Skeletal muscle cell (primary cell): ENCODE results near the gene OPCML.
A peak's percentile ranks its signal among the peaks of the same experiment; 100 is the strongest.

ENCODE experiments used
- DNase-seq: peaks from one replicate; pipeline ENCODE4 v3.0.0-alpha.2; 2010; ENCODE audit warnings: low read depth
- H3K4me3 ChIP-seq: 2 replicates; pipeline ENCODE4 v1.5.1; 2011; ENCODE audit warnings: low read depth, mild to moderate bottlenecking, control low read depth, low read length, moderate library complexity

The OPCML gene

DNA sequence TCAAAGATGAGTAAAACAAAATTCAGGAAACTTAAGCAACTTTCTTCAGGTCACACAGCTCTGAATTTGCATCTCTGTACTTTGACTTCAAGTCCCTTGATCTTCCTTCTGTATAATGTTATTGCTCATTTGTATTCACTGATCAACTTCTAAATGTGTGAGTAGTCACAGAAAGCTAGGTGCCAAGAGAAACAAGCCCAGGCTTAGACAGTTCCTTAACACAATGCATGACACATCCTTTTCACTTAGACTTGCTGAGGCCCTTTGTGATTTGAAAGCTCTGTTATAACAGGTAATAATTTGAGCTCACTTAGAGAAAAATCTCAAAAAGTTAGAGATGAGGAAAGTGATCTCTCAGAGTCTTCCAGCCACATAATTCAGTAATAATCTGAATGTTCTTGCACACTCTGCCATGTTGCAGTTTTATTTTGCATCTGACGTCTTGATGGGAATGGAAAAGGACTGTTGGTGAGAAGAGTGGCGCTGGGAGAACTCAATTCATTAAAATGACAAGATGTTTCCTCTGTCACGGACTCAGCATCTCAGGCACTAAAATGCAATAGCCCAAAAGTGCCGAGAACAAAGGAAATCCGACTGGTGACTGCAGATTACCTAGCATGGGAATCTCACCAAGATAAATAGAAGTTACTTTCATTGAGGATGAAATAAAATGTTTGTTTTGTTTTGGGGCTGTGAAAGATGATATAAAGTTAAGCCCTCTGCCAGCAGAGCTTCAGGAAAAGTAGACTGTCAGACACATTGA lies 665.3 kb downstream of the OPCML start:
- no peak for DNase-seq
- H3K4me3 ChIP-seq = no peak overlapping the region

DNA sequence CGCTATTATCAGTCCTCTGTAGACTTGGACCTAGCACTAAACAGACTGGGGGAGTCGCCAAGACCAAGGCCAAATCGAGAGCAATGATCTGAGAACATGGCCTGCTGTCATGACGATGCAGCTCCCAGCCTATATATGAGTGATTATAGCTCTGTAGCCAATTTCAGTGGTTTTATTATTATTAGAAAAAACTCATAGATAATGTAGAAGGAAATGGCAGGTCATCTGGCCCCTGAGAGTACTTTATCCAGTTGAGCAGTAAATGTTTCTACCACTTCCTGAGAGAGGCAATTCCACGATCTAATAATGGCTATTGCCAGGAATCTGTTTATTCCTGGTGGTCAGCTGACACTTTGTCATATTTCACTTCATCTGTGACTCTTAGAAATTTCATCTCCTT lies 666.7 kb downstream of the OPCML start:
- H3K4me3 ChIP-seq = no peak overlapping the region
- no peak for DNase-seq

DNA sequence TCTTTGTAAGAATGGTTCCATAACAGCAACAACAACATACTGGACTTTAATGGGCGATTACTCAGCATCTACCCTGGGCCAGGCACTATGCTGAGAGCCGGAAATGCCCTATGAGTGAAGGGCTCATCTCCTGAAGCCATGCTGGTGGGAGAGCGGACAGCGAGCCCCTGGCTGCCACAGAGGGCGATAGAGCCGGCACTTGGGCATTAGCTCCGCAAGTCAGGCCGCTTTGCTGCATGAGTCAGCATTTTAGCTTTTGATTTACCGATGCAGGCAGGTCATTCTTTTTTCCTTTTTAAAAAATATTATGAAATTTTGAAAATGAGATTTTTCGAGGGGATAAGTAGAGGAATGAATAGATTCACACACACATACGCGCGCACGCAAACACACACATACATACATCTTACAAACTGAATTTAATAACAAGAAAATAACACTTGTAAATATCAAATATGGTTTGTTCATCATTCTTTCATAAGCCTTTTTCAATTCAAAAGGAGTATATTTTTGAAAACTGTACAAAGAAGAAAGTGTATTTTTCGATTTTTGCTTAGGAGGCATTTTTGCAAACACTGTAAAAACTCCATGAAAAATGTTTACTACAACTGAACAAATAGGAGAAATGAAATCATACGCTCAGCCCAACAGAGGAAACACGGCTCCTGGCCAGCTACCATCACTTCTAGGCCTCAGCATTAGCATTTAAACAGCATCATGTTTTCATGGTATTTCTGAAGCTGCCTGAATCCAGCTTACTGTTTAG lies 667.3 kb downstream of the OPCML start:
- DNase-seq = no peak
- no peak overlapping the region for H3K4me3 ChIP-seq

DNA sequence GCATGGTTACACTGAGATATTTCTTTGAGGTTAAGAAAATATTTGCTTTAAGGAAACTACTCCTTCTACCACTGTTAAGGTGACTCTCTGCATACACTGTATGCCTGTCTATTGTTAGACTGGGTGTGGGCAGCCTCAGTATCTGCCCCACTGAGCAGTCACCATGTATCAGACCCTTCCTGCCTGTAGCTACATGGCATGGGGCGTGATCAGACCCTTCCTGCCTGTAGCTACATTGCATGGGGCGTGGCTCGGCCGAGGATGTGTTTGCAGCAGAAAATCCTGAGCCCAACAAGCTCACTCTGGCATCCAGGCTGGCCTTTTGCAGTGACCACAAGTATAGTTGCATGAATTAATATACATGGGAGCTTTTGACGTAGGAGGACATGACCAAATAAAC lies 669.4 kb downstream of the OPCML start:
- no peak overlapping the region for H3K4me3 ChIP-seq
- DNase-seq = no peak

DNA sequence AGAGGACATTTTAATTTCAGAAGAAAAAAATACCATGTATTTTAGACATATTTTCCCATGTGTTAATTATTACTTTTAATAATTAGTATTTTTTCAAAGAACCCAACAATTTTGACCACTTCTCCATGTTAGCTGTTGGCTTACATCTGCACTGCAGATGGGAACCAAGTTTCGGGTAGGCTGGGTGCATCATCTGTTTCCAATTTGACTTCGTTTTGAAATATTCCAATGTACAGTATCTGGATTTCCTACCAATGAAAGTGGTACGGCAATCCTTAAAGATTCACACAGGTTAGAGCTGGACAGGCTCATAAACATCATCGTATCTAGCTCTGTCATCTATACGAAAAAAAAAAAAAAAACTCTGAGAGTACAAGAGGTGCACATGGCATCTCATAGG lies 670.2 kb downstream of the OPCML start:
- H3K4me3 ChIP-seq = no peak overlapping the region
- no peak for DNase-seq

DNA sequence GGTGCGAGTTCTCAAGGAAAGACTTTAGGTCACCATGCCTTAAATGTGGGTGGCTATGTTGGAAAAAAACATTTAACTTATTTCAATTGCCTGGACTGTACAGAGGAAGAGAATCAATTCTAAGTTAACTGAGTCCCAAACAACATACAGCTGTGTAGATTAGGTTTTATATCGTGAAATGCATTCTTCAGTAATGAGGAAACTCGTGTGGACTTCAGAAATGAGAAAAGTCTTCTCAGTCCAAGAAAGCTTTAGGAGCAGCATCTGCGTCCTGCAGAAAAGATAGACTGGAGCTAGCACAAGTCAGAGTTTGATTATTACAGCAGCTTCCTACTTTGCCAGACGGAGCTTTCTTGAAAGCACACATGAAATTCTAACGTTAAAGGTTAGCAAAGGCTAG lies 673.0 kb downstream of the OPCML start:
- H3K4me3 ChIP-seq = no peak overlapping the region
- DNase-seq = no peak

DNA sequence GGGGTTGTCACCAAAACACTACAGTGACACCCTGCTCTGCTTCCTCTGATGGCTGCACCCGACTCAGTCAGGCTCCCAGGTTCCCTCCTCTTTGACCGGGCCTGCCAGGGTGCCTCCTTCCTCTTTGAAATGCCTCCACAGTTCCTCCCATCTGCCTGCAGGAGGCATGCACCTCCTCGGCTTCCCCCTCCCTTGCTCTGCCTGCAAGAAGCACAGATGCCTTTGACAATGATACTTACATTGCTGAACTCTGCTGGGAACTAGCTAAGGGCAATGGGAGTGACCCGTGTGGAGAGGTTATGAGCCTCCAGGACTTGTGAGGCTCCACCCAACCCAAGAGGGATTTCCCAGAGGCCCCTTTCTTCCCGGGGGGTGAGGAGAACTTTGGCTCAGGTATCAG lies 674.1 kb downstream of the OPCML start:
- H3K4me3 ChIP-seq = no peak overlapping the region
- DNase-seq = peak; percentile 21

DNA sequence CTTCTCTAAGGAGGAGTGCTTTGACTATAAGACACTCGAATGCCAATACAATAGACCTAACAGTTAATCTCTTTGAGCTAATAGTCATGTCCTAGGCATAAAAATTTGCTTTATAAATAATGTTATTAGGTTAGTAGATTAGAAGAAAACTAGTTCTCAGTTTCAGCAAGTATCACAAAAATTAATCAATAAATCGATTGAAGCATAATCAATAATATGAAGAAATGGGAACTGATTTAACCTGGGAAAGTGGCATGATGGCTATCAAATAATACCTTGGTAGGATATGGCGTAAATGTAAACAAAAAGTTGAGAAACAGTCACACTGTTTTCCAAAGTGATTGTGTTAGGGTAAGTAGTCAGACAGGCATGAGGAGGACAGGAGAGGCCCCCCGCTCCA lies 676.3 kb downstream of the OPCML start:
- H3K4me3 ChIP-seq = no peak overlapping the region
- no peak for DNase-seq

DNA sequence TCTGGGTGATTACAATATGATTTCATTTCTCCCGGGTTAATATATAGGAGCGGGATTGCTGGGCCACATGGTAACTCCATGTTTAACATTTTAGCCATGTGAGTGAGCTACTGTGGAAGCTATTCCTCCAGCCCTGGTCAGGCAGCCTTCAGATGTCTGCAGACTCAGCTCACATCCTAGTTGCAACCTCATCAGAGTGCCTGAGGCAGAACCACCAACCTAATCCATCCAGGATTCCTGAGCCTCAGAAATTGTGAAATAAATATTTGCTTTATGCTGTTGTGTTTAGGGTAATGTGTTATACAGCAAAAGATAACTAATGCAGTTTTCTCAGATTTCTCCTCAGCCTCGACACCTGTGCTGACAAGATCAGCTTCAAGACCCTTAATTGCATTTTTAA lies 676.8 kb downstream of the OPCML start:
- no peak overlapping the region for H3K4me3 ChIP-seq
- no peak for DNase-seq

DNA sequence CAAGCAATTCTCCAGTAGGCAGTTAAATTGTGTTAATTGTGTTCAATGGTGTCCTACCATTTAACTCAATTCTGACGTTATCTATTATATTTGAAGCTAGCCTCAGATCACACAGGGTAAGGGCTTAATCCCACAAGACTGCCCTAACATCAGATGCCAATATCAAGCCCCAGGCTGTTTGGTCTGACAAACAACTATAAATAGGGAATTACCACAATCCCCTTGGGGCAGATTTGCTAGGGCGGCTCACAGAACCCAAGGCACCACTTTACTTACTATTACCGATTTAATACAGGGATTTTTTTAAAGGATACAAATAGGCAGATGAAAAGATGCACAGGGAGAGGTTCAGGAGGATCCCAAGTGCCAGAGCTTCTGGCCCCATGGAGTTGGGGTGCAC lies 678.4 kb downstream of the OPCML start:
- no peak for DNase-seq

DNA sequence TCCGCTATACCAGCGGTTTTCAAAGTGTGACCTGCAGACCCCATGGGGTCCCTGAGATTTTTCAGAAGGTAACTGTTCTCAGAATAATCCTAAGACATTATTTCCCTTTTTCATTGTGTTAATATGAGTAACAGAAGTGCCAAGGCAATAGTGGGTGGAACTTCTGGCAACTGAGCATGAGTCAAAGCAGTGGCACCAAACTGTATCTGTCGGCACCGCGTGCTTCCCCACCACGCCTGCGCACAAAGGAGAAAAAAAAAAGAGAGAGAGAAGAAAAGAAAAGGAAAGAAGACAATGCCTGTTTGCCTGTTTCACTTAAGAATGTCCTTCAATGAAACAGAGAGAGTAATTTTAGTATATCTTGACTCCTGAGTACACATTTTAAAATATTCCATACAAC lies 679.9 kb downstream of the OPCML start:
- DNase-seq = no peak
- no peak overlapping the region for H3K4me3 ChIP-seq

More for the DNA sequence above, 678.4 kb downstream of the OPCML start:
- no peak overlapping the region for H3K4me3 ChIP-seq

DNA sequence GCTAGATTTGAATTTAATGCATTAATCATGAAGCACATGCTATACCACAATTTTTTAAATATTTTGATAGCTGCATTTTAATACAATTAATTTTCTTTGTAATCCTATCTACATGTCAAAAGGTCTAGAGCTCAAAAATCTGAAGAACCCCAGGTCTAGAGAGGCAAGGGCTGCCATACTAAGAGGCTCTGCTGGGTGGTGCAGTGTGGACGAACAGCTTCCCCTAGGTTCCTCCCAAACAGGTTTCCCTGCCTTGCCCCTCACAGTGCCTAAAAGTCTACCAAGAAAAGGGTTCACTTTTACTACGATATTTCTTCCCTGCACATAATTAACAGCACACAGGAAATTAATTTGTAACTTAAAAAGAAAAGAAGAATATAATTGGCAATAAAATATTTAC lies 681.1 kb downstream of the OPCML start:
- DNase-seq = no peak

DNA sequence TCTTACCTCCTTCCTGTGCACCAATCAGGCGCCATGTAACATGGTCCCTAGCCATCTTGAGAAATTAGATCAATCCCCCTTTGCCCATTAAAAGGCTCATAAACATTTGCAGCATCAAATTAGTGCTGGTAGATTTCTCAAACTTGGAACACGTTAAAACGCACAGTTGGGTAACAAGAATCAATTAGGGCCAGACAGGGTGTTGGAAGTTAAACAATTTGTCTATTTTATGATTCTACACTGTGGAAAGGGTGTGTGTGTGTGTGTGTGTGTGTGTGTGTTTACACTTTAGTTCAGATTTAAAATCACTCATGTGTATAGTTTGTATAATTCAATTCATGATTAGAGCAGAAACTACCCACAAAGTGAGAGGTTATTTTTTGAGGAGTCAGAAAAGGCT lies 682.0 kb downstream of the OPCML start:
- DNase-seq = no peak
- H3K4me3 ChIP-seq = no peak overlapping the region

More for the DNA sequence above, 681.1 kb downstream of the OPCML start:
- no peak overlapping the region for H3K4me3 ChIP-seq

DNA sequence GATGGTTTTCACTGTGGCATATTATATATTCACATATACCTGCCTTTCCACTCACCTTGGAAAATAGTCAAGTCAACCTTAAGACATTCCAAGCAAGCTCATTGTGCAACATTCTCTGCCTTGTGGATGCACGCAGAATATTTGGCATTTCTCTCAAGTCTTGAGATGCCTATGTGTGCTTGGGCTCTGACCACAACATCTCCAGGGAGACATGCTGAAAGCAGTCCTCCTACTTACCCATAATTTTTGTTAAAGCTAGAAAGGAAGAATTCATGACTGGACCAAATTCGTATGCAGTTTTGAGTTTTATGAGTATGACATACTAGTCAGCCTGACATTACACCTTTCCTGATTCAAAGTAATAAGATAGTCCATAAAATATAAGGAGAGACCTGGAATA lies 684.0 kb downstream of the OPCML start:
- peak; percentile 56 for DNase-seq
- H3K4me3 ChIP-seq = no peak overlapping the region

DNA sequence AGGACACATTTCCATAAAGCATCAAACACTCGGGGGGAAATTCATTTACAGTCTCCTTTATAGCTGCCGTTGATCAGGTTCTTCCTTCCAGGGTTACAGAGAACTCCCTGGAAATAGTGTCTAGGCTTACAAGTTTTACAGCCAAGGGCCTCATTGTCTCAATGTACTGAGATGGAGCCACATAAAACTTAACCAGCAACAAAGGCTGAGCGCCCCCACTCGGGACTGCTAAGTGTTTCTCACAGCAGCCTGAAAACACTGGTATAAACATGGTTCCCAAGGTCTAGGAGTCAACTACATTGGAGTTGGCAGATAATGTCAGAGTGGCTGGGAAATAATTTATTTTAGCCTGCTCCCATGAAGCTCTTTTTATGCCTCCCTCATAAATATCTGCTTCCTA lies 686.2 kb downstream of the OPCML start:
- no peak for DNase-seq
- no peak overlapping the region for H3K4me3 ChIP-seq

DNA sequence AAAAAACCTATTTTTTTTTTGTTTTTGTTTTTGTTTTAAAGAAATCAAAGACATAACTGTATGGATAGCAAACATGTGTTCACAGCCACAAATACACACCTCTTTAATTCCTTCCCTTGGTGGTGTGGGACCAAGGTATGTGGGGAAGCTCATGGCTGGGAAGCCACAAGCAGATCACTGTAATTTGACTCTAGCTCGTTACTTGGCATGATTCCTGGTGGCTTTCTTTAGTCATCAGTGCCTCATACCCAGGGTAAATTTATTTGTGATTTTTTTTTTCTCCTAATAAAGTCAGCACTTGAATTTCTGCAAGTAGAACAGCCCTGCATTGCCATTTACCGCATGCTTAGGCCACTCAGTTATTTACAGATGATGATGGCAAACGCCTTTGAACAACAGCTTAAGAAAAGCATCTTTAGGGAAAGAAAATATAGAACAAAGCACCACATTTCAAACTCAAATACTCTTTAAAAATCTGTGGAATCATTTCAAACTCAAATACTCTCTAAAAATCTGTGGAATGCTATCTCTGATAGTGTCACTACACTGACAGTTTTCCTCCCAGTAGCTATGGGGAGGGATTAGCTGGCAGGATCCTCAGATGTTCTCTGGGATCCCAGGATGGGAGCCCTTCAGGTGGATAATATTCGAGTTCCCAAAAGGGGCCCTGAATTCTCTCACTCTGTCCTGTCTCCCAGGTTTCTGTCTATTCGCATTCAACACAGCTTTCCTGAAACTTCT lies 687.2 kb downstream of the OPCML start:
- DNase-seq = peak; percentile 85
- no peak overlapping the region for H3K4me3 ChIP-seq

DNA sequence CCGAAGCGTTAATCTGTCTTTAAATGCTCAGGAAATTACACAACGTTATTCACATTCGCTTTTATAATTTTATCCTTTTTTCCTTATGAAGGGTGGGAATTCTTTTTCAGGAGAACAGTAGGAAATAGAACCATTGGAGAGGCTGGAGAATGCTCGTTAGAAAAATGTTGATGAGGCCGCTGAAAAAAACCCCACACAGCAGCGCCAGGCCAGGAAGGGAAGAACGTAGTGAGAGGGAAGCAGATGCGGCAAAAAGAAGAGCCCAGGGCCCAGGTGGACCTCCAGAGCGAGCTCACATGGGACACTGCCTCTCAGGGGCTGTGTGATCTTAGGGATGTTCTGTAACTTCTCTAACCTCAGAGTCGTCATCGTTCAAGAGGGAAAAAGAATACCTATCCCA lies 691.6 kb downstream of the OPCML start:
- DNase-seq = no peak

DNA sequence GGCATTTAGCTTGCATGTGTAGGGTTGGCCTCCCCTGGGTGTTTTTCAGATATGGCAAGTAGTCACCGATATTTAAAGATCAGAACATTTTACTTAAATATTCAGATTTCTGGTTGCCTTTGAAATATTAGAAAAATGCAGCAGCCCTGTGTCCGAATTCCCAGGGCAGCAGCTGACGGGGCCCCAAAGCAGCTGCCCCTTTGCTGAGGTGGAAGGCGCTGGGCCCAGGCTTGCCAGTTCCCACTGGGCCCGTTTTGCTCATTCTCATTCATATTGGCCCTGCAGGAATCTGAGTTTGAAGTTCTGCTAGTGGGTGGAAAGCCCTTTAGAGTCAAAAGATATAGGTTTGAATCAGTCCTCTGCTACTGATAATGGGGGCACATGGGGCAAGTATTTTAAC lies 692.1 kb downstream of the OPCML start:
- no peak overlapping the region for H3K4me3 ChIP-seq
- no peak for DNase-seq

More for the DNA sequence above, 691.6 kb downstream of the OPCML start:
- no peak overlapping the region for H3K4me3 ChIP-seq

DNA sequence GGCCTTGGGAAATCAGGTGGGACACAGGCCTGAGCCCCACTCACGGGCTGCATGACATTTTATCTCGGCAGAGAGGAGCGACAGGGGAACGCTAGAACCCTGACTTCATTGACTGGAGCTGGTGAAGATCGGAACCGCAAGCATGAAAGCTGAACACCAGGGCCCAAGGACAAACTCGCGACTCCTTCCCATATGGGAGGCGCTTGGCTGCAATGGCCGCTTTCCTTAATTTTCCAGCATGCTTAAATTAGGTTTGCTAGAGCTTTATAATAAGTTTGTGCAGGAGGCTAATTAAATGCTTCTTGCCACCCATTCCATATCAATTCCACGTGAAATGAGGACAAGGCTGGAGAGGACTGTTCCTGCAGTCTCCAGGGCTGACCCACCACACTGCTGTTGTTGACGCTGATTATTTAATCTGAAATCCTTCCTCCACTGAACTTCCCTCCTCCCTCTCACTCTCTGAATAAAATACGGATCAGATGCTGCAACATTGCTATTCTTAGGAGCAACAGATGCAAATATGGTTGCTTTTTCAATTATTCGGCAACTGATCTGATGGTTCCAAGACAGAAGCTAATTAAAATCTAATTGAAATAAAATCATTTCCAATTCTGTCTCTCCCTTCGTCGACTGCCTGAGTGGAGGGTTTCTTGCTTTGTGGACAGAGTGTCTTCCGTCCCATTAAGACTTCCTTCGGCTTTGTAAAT lies 692.9 kb downstream of the OPCML start:
- no peak overlapping the region for H3K4me3 ChIP-seq

DNA sequence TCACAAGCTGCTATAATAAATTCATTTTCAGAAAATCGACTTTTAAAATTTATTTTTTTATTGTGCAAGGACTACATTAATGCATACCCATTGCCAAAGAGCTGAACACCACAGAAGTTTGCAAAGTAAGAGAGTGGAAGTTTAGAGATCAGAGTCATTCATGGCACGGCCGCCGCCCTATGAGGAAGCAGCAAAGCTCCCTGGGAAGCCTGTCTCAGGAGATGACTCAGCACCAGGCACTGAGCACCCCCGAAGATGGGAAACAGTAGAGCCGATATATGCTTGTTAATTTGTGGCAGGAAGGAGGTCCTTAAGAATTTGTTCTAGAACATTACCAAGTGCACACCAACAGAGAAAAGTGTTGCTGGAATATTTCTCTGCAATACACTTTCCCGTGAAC lies 693.7 kb downstream of the OPCML start:
- no peak for DNase-seq
- H3K4me3 ChIP-seq = no peak overlapping the region

More for the DNA sequence above, 692.9 kb downstream of the OPCML start:
- DNase-seq = no peak
